KMS-11 (cell line): Measurements from ENCODE around the gene GTF2A2.

Experiments used
- H2AFZ ChIP-seq: fragments of 200-600 bp; sonication (generic); 2 replicates; pipeline ENCODE4 v1.6.1; 2016; ENCODE audit warnings: antibody characterized with exemption, mixed run types, low read depth
- H3K27ac ChIP-seq: fragments of 200-600 bp; sonication (generic); 2 replicates; pipeline ENCODE4 v1.6.1; 2016; ENCODE audit warnings: mild to moderate bottlenecking, mixed run types
- H3K27me3 ChIP-seq: fragments of 200-600 bp; sonication (generic); 2 replicates; pipeline ENCODE4 v1.6.1; 2017; ENCODE audit warnings: mild to moderate bottlenecking, low read depth, mixed run types, moderate library complexity; ENCODE audit not compliant: insufficient read depth
- H3K36me3 ChIP-seq: fragments of 200-600 bp; sonication (generic); 2 replicates; pipeline ENCODE4 v1.6.1; 2017; ENCODE audit warnings: mild to moderate bottlenecking, mixed run types; ENCODE audit not compliant: insufficient read depth
- H3K4me1 ChIP-seq: fragments of 200-600 bp; sonication (generic); 2 replicates; pipeline ENCODE4 v1.6.1; 2016; ENCODE audit warnings: mild to moderate bottlenecking, low read depth, mixed run types; ENCODE audit not compliant: poor library complexity, severe bottlenecking
- H3K4me2 ChIP-seq: fragments of 200-600 bp; sonication (generic); 2 replicates; pipeline ENCODE4 v1.7.0; 2016; ENCODE audit warnings: mild to moderate bottlenecking, mixed run types
- H3K4me3 ChIP-seq: fragments of 200-600 bp; sonication (generic); IDR thresholded peaks from 2 replicates; pipeline ENCODE4 v1.6.1; 2017; ENCODE audit warnings: low read depth, low read length, mixed read lengths; ENCODE audit not compliant: insufficient read depth
- H3K79me2 ChIP-seq: fragments of 200-600 bp; sonication (generic); 2 replicates; pipeline ENCODE4 v1.6.1; 2016; ENCODE audit warnings: low read depth, mixed run types; ENCODE audit not compliant: insufficient read depth
- H3K9ac ChIP-seq: fragments of 200-600 bp; sonication (generic); 2 replicates; pipeline ENCODE4 v1.6.1; 2016; ENCODE audit warnings: mild to moderate bottlenecking, mixed run types
- H4K20me1 ChIP-seq: fragments of 200-600 bp; sonication (generic); 2 replicates; pipeline ENCODE4 v1.6.1; 2016; ENCODE audit warnings: mild to moderate bottlenecking, mixed run types; ENCODE audit not compliant: insufficient read depth
- TF ChIP-seq, protein P1 (sequence below): fragments of 200-600 bp; sonication (generic); conservative IDR thresholded peaks from 2 replicates; pipeline ENCODE4 v1.6.1; 2017; ENCODE audit warnings: low read depth, mild to moderate bottlenecking, antibody characterized with exemption, low read length, moderate library complexity, mixed read lengths

The GTF2A2 gene

DNA sequence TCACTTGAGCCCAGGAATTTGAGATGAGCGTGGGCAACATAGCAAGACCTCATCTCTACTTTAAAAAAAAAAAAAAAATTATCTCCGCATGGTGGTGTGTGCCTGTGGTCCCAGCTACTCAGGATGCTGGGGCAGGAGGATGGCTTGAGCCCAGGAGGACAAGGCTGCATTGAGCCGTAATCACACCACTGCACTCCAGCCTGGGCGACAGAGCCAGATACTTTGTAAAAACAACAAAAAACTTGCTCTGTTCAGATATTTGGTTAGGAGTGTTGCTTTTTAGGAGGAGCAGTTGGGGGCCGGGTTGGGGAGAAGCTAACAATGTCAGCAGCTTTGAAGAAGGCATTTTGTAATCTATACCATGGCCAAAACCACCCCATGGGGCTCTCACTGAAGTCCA, 41.7 kb downstream of the GTF2A2 start:
- TF ChIP-seq, protein P1, sequence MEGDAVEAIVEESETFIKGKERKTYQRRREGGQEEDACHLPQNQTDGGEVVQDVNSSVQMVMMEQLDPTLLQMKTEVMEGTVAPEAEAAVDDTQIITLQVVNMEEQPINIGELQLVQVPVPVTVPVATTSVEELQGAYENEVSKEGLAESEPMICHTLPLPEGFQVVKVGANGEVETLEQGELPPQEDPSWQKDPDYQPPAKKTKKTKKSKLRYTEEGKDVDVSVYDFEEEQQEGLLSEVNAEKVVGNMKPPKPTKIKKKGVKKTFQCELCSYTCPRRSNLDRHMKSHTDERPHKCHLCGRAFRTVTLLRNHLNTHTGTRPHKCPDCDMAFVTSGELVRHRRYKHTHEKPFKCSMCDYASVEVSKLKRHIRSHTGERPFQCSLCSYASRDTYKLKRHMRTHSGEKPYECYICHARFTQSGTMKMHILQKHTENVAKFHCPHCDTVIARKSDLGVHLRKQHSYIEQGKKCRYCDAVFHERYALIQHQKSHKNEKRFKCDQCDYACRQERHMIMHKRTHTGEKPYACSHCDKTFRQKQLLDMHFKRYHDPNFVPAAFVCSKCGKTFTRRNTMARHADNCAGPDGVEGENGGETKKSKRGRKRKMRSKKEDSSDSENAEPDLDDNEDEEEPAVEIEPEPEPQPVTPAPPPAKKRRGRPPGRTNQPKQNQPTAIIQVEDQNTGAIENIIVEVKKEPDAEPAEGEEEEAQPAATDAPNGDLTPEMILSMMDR: no peak
- no peaks in the 10 kb centered on the region for H3K27me3 ChIP-seq
- H3K4me1 ChIP-seq: no peaks in the 10 kb centered on the region
- H3K36me3 ChIP-seq: no peaks in the 10 kb centered on the region
- H3K27ac ChIP-seq: no peak overlapping the region
- H2AFZ ChIP-seq: no peak overlapping the region
- H4K20me1 ChIP-seq: no peaks in the 10 kb centered on the region
- H3K9ac ChIP-seq: no peak overlapping the region
- no peak overlapping the region for H3K4me3 ChIP-seq
- no peak overlapping the region for H3K4me2 ChIP-seq
- no peaks in the 10 kb centered on the region for H3K79me2 ChIP-seq

DNA sequence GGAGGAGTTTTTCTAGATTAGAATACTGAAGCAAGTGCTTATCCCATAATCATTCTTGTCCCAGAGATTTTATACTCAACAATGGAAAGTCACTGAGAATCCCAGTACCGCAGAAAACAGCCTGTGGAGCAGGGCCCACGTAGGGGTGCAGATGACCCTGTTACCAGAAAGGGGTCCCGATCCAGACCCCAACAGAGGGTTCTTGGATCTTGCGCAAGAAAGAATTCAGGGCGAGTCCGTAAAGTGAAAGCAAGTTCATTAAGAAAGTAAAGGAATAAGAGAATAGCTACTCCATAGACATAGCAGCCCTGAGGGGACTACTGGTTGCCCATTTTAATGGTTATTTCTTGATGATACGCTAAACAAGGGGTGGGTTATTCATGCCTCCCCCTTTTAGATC, 43.2 kb downstream of the GTF2A2 start:
- Histone ChIP-seq H3K4me2 (no peak overlapping the region), H2AFZ (no peak overlapping the region), H3K9ac (no peak overlapping the region), H3K4me1 (no peaks in the 10 kb centered on the region), H4K20me1 (no peaks in the 10 kb centered on the region), H3K79me2 (no peaks in the 10 kb centered on the region), H3K27ac (no peak overlapping the region), H3K27me3 (no peaks in the 10 kb centered on the region), H3K4me3 (no peak overlapping the region), H3K36me3 (no peaks in the 10 kb centered on the region)
- TF ChIP-seq, protein P1: no peak

DNA sequence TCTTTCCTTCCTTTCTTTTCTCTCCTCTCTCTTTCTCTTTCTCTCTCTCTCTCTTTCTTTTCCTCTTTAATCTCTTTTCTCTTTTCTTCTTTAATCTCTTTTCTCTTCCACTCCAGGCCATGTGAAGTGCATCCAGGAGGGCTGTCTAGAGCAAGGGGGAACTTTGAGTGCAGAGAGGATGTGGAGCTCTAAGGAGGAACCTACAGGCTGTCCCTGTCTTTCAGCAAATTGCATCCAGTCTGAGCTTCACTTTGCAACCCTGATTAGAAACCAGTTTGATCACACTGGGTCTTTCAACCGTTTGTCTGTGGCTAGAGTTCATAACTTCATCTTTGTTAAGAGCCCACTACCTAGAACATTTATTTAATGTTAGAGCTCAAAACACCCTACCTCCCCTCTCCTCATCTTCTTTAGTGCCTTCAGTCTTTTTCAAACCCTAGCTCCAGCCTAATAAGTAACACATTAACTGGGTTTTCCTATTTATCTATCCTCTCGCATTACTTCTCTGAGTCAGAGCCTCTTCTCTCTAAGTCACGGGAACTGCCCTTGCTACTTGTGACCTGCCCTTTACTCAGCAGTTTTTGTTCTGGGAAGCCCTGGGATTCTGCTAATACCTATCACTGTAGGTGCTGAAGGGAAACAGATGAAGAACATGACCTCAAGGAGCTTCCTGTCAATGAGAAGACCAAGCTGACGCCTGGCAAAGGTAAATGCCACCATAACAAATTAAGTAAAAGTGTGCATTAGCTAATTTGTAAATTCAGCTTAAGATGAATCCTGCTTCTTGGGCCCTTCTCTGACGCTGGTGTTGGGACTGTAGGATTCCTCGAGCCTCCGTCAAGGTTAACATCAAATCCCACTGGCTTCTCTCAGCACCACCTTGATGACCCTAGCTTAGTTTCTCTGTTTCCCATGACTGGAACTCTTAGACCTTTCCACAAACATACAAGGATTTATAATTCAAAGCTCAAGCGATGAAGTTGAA, 45.7 kb downstream of the GTF2A2 start, which contains the start of gene GCNT3:
Gene GCNT3 (plus strand): TSS at position 508 of the 985 bp plus-strand sequence. CDS start 6,456 bp downstream, outside the sequence.
- no peak within 1 kb of the TSS for H3K4me2 ChIP-seq
- H3K27ac ChIP-seq: no peak within 1 kb of the TSS
- no peaks in the 10 kb centered on the region for H3K79me2 ChIP-seq
- H4K20me1 ChIP-seq: no peaks in the 10 kb centered on the region
- H3K9ac ChIP-seq: no peak within 1 kb of the TSS
- no peak within 1 kb of the TSS for H3K4me3 ChIP-seq
- TF ChIP-seq, protein P1: no peak
- H3K4me1 ChIP-seq: no peaks in the 10 kb centered on the region
- no peak within 1 kb of the TSS for H2AFZ ChIP-seq
- H3K36me3 ChIP-seq: no peaks in the 10 kb centered on the region
- H3K27me3 ChIP-seq: no peaks in the 10 kb centered on the region

DNA sequence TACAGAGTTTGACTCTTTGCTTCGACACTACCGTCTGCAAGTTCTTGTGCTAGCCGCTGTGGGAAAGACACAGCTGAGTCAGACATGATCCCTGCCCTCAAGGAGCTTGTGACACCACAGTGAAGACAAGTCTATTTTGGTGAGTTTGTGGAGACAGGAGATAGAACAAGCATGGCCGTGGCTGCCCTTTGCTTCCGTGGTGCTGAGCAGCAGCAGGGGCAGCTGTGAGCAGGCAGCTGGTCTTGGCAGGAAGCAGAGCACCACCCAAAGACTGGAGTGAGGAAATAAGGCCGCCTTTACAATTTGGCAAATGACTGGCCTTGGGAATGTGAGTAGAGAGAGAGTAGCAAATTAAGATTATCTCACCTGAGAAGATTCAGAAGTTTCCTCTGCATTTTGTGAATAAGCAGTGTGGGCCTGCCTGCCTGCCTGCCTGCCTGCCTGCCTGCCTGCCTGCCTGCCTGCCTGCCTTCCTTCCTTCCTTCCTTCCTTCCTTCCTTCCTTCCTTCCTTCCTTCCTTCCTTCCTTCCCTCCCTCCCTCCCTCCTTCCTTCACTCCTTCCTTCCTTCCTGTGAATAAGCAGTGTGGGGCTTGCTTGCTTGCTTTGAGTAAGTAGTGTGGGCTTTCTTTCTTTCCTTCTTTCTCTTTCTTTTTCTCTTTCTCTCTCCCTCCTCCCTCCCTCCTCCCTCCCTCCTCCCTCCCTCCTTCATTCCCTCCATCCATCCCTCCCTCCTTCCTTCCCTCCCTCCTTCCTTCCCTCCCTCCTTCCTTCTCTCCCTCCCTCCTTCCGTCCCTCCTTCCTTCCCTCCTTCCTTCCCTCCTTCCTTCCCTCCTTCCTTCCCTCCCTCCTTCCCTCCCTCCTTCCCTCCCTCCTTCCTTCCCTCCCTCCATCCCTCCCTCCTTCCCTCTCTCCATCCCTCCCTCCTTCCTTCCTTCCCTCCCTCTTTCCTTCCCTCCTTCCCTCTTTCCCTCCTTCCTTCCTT, 47.3 kb downstream of the GTF2A2 start:
- Histone ChIP-seq H3K36me3 (no peaks in the 10 kb centered on the region), H3K27ac (no peak overlapping the region), H3K27me3 (no peaks in the 10 kb centered on the region), H3K4me3 (no peak overlapping the region), H3K79me2 (no peaks in the 10 kb centered on the region), H4K20me1 (no peaks in the 10 kb centered on the region), H3K4me1 (no peaks in the 10 kb centered on the region), H3K4me2 (no peak overlapping the region), H3K9ac (no peak overlapping the region), H2AFZ (no peak overlapping the region)
- TF ChIP-seq, protein P1: no peak
